HG02571 (cell line): Measurements from ENCODE around the gene RAD51B.
"Not testable (repeated sequence)": the region's sequence is repeated elsewhere in the genome, so short reads cannot be mapped to it uniquely, and the experiment has no call there.

ENCODE experiments used
- ATAC-seq: cut with Tn5 transposase; IDR thresholded peaks from one replicate; pipeline ENCODE4 v1.9.1; 2021; ENCODE audit warnings: mild to moderate bottlenecking, moderate library complexity; ENCODE audit not compliant: unreplicated experiment

Gene RAD51B

DNA sequence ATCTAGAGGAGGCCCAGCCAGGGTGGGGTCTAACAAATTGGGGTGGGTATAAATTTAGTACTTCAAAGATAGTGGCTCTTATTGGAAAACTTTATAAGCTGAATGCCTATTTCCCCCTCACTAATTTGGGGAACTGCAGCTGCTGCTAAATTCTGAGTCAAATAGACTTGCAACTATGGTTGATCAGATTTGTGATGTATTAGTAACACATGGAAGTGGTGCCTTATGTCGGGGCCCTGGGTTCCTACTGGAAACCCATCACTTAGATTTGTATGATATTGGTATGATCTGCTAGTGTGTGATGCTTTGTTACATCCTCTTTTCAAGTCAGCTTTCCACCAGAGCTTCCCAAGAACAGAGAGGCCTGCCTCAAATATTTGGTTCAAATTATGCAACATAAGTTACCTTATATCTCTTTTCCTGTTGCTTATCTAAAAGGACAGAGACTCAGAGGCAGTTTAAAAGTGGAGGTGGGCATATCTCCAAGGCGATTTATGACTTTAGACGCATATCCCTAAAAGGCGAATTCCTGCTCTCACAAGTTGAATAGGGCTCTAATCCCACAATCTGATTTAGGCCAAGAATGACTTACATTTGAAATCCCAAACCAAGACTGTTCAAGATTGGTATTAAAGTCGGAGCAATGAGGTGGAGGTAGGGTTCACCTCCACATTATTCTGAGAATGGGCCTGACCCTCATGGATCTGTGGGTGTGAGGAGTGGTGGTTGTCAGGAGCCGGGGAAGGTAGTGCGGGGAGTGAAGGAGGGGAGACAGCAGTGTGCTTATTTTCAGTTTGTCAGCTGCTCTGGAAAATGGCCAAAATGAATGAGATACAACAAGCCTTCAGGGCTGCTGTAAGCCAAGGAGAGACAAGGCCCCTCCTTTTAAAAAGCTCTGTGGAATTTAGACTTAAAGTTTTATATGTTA, 425.8 kb downstream of the RAD51B start:
- no peak for ATAC-seq

DNA sequence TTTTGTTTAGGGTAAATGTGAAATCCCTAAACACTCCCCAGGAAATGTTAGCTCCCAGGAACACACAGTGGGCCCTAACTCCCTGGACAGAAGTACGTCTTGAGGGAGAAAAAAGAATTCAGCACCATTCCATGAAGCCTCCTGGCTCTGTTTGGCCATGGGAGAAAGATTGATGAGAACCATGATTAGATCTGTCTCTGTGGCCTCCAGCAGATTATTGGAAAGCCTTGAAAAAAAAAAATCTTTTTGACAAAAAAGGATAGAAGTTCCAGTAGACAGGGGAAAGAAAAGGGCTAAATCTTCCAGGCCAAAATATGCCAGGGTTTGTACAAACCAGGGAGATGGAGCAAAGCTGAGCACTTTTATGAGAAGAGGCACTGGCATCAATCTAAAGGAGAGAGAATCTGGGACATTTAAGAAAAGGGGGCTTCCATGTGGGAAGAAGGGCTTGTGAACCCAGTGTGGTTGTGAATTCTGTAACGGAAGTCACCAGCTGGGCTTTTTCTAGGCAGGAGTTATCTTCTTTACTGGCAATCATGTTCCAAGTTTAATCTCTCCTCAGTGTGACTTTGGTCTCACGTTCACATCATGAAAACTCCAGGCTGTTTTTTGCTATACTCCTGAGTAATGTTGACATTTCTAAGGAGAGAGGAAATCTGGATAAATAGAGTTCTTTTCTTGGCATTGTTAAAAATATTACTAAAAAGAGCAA, 426.7 kb downstream of the RAD51B start:
- no peak for ATAC-seq

DNA sequence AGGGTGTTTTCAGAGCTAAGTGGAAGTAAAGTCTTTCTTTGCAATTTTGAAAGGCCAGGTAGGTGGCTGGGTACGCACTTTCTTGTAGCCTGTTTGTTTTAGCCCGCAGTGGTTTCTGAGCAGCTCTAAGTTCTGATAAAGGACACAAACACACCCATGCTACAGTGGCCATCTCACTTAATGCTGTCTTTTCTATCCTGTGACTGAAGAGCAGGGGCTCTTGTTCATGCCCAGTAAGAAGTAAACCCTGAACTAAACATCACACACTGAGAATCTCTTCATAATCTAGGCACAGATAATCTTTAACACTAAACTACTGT, 427.2 kb downstream of the RAD51B start:
- no peak for ATAC-seq

GRCh38 chr14:68247274-68247673, 427.7 kb downstream of the RAD51B start:
- no peak for ATAC-seq

DNA sequence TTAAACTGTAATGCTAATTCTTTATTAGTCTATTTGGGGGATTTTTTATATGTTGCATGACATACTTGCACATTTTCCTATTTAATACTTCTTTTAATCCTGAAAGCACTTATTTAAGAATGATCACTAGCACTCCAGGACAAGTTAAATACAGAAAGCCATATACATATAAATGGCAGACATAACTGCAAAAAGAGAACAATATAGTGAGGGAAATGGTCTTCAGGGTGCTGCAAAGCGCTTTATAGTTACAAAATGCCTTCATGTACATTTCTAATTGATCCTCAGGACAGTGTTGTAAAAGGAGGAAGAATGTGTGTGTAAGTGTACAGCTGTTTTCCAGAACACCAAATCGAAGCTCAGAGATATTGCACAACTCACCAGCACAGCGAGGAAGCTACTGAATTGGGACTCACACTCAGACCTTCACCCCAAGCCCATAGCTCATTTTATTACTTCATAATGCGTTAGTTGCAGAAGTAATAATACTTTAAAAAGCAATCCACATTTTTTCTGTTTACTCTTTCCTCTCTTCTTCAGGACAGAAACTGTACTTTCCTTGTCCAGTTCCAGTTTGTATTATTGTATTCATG, 428.2 kb downstream of the RAD51B start:
- no peak for ATAC-seq

GRCh38 chr14:68248481-68249255, 429.1 kb downstream of the RAD51B start:
- ATAC-seq = no peak

GRCh38 chr14:68249661-68250451, 430.3 kb downstream of the RAD51B start:
- ATAC-seq = no peak

- ATAC-seq = no peak
Observed at GRCh38 chr14:68250927-68251768, 431.6 kb downstream of the RAD51B start.

GRCh38 chr14:68251769-68252100, 432.2 kb downstream of the RAD51B start:
- no peak for ATAC-seq

- no peak for ATAC-seq
Observed at GRCh38 chr14:68253160-68253780, 433.7 kb downstream of the RAD51B start.

GRCh38 chr14:68253878-68254528, 434.4 kb downstream of the RAD51B start:
- ATAC-seq = no peak

GRCh38 chr14:68254669-68255527, 435.3 kb downstream of the RAD51B start:
- no peak for ATAC-seq

DNA sequence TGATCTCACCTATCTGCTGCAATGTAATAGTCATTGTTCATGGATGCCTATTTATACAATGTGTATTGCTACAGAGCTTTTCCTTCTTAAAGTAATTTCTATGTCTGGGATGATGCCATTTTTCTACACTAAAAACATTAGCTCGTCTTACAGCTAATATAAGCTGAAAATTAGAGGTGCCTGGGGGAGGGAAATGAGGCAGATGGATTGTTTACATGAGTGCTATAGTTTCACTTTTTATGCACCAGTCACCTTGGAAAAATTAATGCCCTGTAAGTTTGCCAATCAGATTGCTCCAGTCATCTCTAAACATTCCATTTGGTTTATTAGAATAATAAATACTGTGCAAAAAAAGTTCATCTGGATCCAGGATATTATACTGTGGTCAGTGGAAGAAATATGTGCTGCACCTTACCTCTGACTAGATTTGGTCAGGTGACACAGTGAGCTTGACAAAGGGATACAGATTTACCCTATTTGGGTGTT, 436.2 kb downstream of the RAD51B start:
- ATAC-seq = no peak

- ATAC-seq = no peak
Observed at GRCh38 chr14:68257969-68258368, 438.4 kb downstream of the RAD51B start.

GRCh38 chr14:68258995-68259394, 439.4 kb downstream of the RAD51B start:
- ATAC-seq = not testable (repeated sequence)

DNA sequence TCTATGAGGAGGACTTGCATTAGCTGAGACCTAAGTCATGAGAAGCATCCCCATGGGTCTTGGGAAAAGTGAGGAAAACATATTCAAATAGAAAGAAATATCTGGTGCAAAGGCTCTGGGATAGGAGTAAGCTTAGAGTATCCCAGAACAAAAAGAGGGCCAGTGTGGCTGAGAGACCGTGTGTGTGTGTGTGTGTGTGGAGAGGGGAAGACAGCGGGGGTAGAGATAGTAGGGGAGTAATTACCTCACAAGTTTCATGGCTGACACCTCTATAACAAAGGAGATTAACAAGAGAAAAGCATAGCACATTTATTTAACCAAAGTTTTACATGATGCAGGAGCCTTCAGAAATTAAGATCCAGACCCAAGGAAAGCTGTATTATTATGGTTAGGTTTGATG, 440.5 kb downstream of the RAD51B start:
- ATAC-seq = no peak

- ATAC-seq = no peak
Observed at GRCh38 chr14:68261092-68261842, 441.7 kb downstream of the RAD51B start.
